Measurements from ENCODE around the gene DENND5A. TPM values are rescaled to one million over a fixed set of nuclear protein-coding genes. Genes with fewer than 3 reads are reported as not detected.

Gene DENND5A
- total and polyA plus RNA-seq, 2 experiments from 2014 or later, result 99.5 to 196 TPM

DNA sequence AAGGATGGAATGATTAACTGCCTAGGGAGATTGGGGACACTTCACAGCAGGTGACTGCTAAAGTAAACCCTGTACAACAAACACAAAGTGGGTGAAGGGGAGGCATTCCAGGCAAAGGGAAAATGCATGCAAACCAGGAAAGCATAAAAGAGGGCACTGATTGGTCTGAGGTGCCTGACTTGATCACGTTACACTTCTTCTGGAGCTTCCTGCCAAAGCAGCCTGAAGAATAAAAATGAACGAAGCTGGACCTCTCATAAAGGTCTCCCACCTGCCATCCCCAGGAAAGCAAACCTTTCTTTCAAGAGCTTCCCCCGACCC is 127.1 kb downstream of the DENND5A start:
- TF ChIP-seq, protein P1, sequence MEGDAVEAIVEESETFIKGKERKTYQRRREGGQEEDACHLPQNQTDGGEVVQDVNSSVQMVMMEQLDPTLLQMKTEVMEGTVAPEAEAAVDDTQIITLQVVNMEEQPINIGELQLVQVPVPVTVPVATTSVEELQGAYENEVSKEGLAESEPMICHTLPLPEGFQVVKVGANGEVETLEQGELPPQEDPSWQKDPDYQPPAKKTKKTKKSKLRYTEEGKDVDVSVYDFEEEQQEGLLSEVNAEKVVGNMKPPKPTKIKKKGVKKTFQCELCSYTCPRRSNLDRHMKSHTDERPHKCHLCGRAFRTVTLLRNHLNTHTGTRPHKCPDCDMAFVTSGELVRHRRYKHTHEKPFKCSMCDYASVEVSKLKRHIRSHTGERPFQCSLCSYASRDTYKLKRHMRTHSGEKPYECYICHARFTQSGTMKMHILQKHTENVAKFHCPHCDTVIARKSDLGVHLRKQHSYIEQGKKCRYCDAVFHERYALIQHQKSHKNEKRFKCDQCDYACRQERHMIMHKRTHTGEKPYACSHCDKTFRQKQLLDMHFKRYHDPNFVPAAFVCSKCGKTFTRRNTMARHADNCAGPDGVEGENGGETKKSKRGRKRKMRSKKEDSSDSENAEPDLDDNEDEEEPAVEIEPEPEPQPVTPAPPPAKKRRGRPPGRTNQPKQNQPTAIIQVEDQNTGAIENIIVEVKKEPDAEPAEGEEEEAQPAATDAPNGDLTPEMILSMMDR (IDR thresholded peaks at IDR 0.05; ENCODE audit: low read depth, low read length), result no peak
- peaks cover 55% of the 10 kb centered on the region for H3K36me3 ChIP-seq
- H3K4me3 ChIP-seq, result no peak overlapping the region
- H3K27me3 ChIP-seq, result no peaks in the 10 kb centered on the region
- no peak overlapping the region for H3K27ac ChIP-seq
- H3K9me3 ChIP-seq (ENCODE audit: low read depth), result no peaks in the 10 kb centered on the region
- DNase-seq (ENCODE audit: low read depth in 1 of 2, low spot score in 1 of 2), result no peak
- no peaks in the 10 kb centered on the region for H3K4me1 ChIP-seq (ENCODE audit: low read depth)

DNA sequence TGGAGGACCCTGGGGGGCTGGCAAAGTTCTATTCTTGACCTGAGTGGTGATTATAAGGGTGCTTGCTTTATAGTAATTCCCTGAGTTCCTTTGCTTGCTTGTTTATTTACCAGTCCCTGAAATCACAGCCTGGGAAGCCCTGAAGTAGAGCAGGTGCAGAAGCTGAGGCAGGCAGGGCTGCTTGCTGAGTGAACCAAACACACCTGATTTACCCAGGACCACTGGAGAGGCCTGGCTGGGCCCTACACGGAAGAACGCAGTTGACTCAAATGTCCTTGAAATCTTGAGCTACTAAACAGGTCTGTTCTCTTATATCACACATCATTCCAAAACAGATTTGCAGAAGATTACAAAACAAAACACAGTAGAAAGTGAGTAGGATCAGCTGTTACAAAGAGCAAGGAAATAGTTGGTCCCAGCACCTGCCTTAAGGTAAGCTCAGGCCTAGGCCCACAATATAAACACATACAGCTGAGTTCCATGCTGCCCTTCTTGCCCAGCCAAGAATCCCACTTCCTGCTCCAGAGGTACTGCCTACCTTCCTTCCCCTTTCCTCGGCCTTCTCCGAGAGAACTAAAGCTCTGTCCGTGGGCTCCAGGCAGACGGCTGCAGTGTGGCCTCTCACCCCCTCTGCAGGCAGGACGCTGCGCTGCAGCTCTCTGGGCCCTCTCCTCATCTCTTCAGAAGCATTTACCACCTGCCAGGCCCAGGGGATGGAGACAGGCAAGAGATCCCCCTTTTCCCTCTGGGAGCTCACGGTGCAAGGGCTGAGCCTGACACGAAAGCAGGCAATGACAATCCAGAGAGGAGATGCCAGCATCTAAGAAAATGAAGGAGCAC is 127.6 kb downstream of the DENND5A start:
- H3K4me3 ChIP-seq, result no peak overlapping the region
- H3K36me3 ChIP-seq, result peaks cover 49% of the 10 kb centered on the region
- TF ChIP-seq, protein P1 (IDR thresholded peaks at IDR 0.05; ENCODE audit: low read depth, low read length), result peak; percentile 99
- H3K9me3 ChIP-seq (ENCODE audit: low read depth), result no peaks in the 10 kb centered on the region
- DNase-seq (ENCODE audit: low read depth in 1 of 2, low spot score in 1 of 2), result peak; percentile 77 to 79
- H3K4me1 ChIP-seq (ENCODE audit: low read depth), result no peaks in the 10 kb centered on the region
- no peak overlapping the region for H3K27ac ChIP-seq
- no peaks in the 10 kb centered on the region for H3K27me3 ChIP-seq

DNA sequence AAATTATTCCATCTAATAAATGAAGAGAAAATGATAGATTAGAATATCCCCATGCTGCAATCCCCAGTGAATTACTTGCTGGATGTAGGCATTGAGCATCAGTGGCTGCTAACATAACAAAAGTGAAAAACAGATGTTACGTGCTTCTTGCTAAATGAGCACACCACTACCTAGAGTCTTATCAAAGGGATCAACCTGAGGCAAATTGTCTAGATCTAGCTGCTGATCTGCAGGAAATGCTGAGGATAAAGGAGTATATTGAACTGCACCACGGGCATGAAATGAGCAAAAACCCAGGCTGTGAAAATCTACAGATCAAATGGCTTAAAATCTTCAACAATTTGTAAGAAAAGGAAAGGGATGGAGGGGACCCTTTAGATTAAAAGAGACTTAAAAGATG is 128.4 kb downstream of the DENND5A start:
- Histone ChIP-seq H3K27ac (no peak overlapping the region), H3K27me3 (no peaks in the 10 kb centered on the region), H3K36me3 (peaks cover 42% of the 10 kb centered on the region), H3K4me1 (ENCODE audit: low read depth) (no peaks in the 10 kb centered on the region), H3K4me3 (no peak overlapping the region), H3K9me3 (ENCODE audit: low read depth) (no peaks in the 10 kb centered on the region)
- TF ChIP-seq, protein P1 (IDR thresholded peaks at IDR 0.05; ENCODE audit: low read depth, low read length), result no peak
- DNase-seq (ENCODE audit: low read depth in 1 of 2, low spot score in 1 of 2), result no peak

DNA sequence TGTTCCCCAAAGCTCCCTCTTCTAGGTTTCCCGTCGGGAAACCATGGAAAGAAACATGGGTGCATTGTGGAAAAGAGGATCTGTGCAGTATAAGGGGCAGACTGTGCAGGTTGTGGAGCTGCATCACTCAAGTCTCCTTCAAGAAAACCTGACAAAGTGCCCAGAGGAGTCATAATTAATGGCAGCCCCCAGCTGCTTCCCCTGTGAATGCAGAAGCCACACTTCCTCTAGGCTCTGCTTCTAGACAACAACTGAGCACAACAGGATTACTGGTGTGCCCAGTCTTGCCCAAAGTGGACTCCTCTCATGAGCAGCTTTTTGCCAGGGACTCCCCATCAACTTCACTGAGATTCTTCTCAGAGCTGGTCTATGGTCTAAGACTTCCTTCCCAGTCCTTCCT is 131.2 kb downstream of the DENND5A start:
- Histone ChIP-seq H3K4me1 (ENCODE audit: low read depth) (no peaks in the 10 kb centered on the region), H3K27me3 (no peaks in the 10 kb centered on the region), H3K4me3 (no peak overlapping the region), H3K27ac (no peak overlapping the region), H3K36me3 (peaks cover 19% of the 10 kb centered on the region), H3K9me3 (ENCODE audit: low read depth) (no peaks in the 10 kb centered on the region)
- no peak for DNase-seq (ENCODE audit: low read depth in 1 of 2, low spot score in 1 of 2)
- TF ChIP-seq, protein P1 (IDR thresholded peaks at IDR 0.05; ENCODE audit: low read depth, low read length), result no peak

DNA sequence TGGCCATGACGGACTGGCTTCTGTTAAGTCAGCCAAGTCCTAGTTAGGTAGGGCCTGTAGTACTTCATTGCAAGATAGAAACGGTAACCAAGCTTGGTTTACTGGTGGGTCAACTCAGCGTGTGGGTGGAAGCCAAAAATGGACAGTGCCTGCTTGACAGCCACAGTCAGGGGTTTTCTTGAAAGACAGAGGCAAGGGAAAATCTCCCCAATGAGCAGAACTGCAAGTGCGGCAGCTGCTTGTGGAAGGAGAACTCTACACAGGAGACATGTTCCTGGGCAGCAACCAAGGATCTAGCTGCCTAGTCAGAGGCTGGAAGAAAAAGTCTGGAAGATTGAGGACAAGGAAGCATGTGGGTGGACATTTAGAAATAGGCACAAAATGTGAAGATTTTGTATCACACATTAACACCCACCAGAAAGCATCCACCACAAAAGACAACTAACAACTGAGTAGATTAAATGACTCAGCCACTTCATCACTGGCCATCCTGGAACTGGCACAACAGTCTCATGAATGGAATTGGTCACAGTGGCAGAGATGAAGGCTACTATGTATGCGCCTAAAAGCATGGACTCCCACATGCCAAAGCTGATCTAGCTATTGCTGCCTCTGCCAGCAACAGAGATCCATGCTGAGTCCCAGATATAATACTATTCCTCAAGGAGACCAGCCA is 132.8 kb downstream of the DENND5A start:
- Histone ChIP-seq H3K9me3 (ENCODE audit: low read depth) (no peaks in the 10 kb centered on the region), H3K27me3 (no peaks in the 10 kb centered on the region), H3K27ac (no peak overlapping the region), H3K4me3 (no peak overlapping the region), H3K36me3 (peaks cover 12% of the 10 kb centered on the region), H3K4me1 (ENCODE audit: low read depth) (no peaks in the 10 kb centered on the region)
- DNase-seq (ENCODE audit: low read depth in 1 of 2, low spot score in 1 of 2), result no peak
- TF ChIP-seq, protein P1 (IDR thresholded peaks at IDR 0.05; ENCODE audit: low read depth, low read length), result no peak

Measured in cardiac muscle cell (in vitro differentiated cells and primary cell).